Measurements from ENCODE around the gene C20orf144.

- TF ChIP-seq CTCF (IDR thresholded peaks at IDR 0.05 in 4 of 5, conservative IDR thresholded peaks at IDR 0.05 in 1 of 5) (no peak), POLR2A (IDR thresholded peaks at IDR 0.05) (no peak)
These were observed 19.2 kb downstream of the C20orf144 start for GRCh38 chr20:33681288-33681687.
